ENCODE data around the gene TGFB1. TPM values are rescaled to one million over a fixed set of nuclear protein-coding genes. Genes with fewer than 3 reads are reported as not detected.

TGFB1 gene
- total RNA-seq, 1 donor from 2014 or later, result 244 TPM

- Mint-ChIP-seq H3K36me3 (ENCODE audit: unreplicated experiment) (no peaks in the 10 kb centered on the region), H3K27ac (ENCODE audit: unreplicated experiment) (no peak overlapping the region), H3K9me3 (ENCODE audit: unreplicated experiment) (no peaks in the 10 kb centered on the region), H3K4me1 (ENCODE audit: unreplicated experiment) (peaks cover 8% of the 10 kb centered on the region), H3K4me3 (ENCODE audit: unreplicated experiment) (no peak overlapping the region), H3K27me3 (ENCODE audit: unreplicated experiment) (no peaks in the 10 kb centered on the region)
- DNase-seq (ENCODE audit: extremely low spot score, unreplicated experiment), result no peak
- TF ChIP-seq, protein P1, sequence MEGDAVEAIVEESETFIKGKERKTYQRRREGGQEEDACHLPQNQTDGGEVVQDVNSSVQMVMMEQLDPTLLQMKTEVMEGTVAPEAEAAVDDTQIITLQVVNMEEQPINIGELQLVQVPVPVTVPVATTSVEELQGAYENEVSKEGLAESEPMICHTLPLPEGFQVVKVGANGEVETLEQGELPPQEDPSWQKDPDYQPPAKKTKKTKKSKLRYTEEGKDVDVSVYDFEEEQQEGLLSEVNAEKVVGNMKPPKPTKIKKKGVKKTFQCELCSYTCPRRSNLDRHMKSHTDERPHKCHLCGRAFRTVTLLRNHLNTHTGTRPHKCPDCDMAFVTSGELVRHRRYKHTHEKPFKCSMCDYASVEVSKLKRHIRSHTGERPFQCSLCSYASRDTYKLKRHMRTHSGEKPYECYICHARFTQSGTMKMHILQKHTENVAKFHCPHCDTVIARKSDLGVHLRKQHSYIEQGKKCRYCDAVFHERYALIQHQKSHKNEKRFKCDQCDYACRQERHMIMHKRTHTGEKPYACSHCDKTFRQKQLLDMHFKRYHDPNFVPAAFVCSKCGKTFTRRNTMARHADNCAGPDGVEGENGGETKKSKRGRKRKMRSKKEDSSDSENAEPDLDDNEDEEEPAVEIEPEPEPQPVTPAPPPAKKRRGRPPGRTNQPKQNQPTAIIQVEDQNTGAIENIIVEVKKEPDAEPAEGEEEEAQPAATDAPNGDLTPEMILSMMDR (IDR thresholded peaks at IDR 0.05), result no peak
Measured at GRCh38 chr19:41355802-41356201, 2.1 kb upstream of the TGFB1 start.

DNA sequence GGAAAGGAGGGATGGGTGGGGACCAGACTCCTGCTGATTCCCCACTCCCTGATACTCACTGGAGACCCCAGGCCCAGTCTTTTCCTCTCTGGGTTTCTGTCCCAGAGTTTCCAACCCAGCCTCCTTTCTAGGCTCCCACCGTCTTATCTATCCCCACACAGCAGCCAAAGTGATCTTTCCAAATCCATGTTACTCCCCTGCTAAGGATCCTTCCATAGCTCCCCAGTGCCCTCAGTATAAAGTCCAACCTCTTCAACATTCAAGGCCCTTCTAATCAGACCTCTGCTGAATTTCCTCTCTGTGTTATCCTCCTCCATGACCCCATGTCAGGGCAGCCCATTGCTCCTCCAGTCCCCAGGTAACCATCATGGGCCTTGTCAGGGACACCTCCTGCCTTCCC lies 1.3 kb upstream of the TGFB1 start:
- H3K4me1 Mint-ChIP-seq (ENCODE audit: unreplicated experiment), result peaks cover 12% of the 10 kb centered on the region
- no peaks in the 10 kb centered on the region for H3K9me3 Mint-ChIP-seq (ENCODE audit: unreplicated experiment)
- H3K36me3 Mint-ChIP-seq (ENCODE audit: unreplicated experiment), result no peaks in the 10 kb centered on the region
- no peaks in the 10 kb centered on the region for H3K27me3 Mint-ChIP-seq (ENCODE audit: unreplicated experiment)
- peak overlapping the region; percentile 3 for H3K4me3 Mint-ChIP-seq (ENCODE audit: unreplicated experiment)
- TF ChIP-seq, protein P1 (IDR thresholded peaks at IDR 0.05), result no peak
- no peak for DNase-seq (ENCODE audit: extremely low spot score, unreplicated experiment)
- peak overlapping the region; percentile 24 for H3K27ac Mint-ChIP-seq (ENCODE audit: unreplicated experiment)

DNA sequence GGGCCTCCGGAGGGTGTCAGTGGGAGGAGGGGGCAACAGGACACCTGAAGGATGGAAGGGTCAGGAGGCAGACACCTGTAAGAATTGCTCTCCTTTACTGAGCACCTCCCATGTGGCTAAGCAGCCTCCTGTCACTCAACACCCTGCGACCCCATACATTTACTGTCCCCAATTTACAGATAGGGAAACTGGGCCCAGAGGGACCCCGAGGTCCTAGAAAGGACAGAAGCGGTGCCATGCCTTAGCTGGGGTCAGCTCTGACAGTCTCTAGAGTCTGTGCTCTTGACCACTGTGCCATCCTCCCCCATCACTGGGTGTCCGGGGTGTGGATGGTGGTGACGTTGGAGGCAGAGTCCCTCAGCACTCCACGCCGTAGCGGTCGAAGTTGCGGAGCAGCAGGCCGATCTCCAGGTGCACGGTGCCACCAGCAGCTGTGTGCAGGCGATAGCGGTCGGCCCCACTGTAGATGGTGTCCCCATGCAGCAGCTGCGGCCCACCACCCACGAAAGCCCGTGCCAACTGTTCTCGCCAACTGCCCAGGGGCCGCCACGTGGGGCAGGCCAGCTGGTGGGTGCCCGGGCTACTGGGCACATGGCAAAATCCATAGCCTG lies 726 bp upstream of the TGFB1 start:
- Mint-ChIP-seq H3K27ac (ENCODE audit: unreplicated experiment) (peak overlapping the region; percentile 91), H3K36me3 (ENCODE audit: unreplicated experiment) (no peaks in the 10 kb centered on the region), H3K27me3 (ENCODE audit: unreplicated experiment) (no peaks in the 10 kb centered on the region), H3K4me3 (ENCODE audit: unreplicated experiment) (peak overlapping the region; percentile 84), H3K4me1 (ENCODE audit: unreplicated experiment) (peaks cover 18% of the 10 kb centered on the region), H3K9me3 (ENCODE audit: unreplicated experiment) (no peaks in the 10 kb centered on the region)
- no peak for DNase-seq (ENCODE audit: extremely low spot score, unreplicated experiment)
- TF ChIP-seq, protein P1 (IDR thresholded peaks at IDR 0.05), result no peak

DNA sequence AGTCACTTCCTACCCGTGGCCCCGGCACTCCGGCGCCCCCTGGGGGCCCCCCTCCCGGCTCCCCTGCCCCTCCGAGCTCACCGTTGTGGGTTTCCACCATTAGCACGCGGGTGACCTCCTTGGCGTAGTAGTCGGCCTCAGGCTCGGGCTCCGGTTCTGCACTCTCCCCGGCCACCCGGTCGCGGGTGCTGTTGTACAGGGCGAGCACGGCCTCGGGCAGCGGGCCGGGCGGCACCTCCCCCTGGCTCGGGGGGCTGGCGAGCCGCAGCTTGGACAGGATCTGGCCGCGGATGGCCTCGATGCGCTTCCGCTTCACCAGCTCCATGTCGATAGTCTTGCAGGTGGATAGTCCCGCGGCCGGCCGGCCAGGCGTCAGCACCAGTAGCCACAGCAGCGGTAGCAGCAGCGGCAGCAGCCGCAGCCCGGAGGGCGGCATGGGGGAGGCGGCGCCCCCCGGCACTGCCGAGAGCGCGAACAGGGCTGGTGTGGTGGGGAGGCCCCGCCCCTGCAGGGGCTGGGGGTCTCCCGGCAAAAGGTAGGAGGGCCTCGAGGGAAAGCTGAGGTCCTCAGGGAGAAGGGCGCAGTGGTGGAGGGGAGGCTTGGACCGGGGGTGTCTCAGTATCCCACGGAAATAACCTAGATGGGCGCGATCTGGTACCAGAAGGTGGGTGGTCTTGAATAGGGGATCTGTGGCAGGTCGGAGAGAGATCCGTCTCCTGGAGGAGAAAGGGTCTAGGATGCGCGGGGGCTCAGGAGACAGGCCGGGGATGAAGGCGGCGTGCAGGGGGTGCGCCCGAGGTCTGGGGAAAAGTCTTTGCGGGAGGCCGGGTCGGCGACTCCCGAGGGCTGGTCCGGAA lies 885 bp downstream of the TGFB1 start:
- Mint-ChIP-seq H3K4me3 (ENCODE audit: unreplicated experiment) (peak overlapping the region; percentile 97), H3K27ac (ENCODE audit: unreplicated experiment) (peak overlapping the region; percentile 92), H3K27me3 (ENCODE audit: unreplicated experiment) (no peaks in the 10 kb centered on the region), H3K9me3 (ENCODE audit: unreplicated experiment) (no peaks in the 10 kb centered on the region), H3K4me1 (ENCODE audit: unreplicated experiment) (peaks cover 27% of the 10 kb centered on the region), H3K36me3 (ENCODE audit: unreplicated experiment) (peaks cover 3% of the 10 kb centered on the region)
- TF ChIP-seq, protein P1 (IDR thresholded peaks at IDR 0.05), result peak; percentile 61
- peak; percentile 88 for DNase-seq (ENCODE audit: extremely low spot score, unreplicated experiment)

DNA sequence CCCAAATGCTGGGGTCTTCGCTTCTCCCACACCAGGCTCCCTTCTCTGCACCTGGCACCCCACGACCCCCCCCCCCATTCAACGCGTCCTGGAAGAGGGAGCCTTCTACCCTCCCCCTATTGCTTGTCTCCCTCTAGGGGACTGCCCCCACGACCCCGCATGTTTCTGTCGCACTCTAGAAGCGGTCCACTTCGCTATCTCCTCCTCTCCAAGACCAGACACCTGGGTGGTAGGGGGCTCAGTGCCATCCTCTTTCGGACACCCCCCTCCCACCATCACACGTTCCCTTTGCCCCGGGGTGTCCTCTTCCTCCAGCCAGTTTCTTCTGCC lies 1.5 kb downstream of the TGFB1 start:
- TF ChIP-seq, protein P1 (IDR thresholded peaks at IDR 0.05), result no peak

More for the DNA sequence above, 1.5 kb downstream of the TGFB1 start:
- no peak for DNase-seq (ENCODE audit: extremely low spot score, unreplicated experiment)
- Mint-ChIP-seq H3K4me1 (ENCODE audit: unreplicated experiment) (peaks cover 27% of the 10 kb centered on the region), H3K9me3 (ENCODE audit: unreplicated experiment) (no peaks in the 10 kb centered on the region), H3K36me3 (ENCODE audit: unreplicated experiment) (peaks cover 3% of the 10 kb centered on the region), H3K4me3 (ENCODE audit: unreplicated experiment) (peak overlapping the region; percentile 97), H3K27me3 (ENCODE audit: unreplicated experiment) (no peaks in the 10 kb centered on the region), H3K27ac (ENCODE audit: unreplicated experiment) (peak overlapping the region; percentile 92)

Data from osteocyte (in vitro differentiated cells).